Suprapubic skin (tissue), 4 donors: ENCODE data around the gene ATF3. TPM values are rescaled to one million over a fixed set of nuclear protein-coding genes. Genes with fewer than 3 reads are reported as not detected.

ENCODE experiments used
- DNase-seq, 2 donors: peaks; one replicate each; pipeline ENCODE4 v3.0.0-alpha.2; 2019; ENCODE audit warnings: low spot score in 2 of 2
- H3K27ac ChIP-seq: fragments of 200-600 bp; sonication (generic); one replicate; pipeline ENCODE4 v1.5.1; 2019
- H3K27me3 ChIP-seq: fragments of 200-600 bp; sonication (generic); one replicate; pipeline ENCODE4 v1.5.1; 2019
- H3K36me3 ChIP-seq: fragments of 200-600 bp; sonication (generic); one replicate; pipeline ENCODE4 v1.5.1; 2019
- H3K4me1 ChIP-seq: fragments of 200-600 bp; sonication (generic); one replicate; pipeline ENCODE4 v1.5.1; 2019
- H3K4me3 ChIP-seq: fragments of 200-600 bp; sonication (generic); one replicate; pipeline ENCODE4 v1.5.1; 2019; ENCODE audit warnings: mild to moderate bottlenecking
- H3K9me3 ChIP-seq: fragments of 200-600 bp; sonication (generic); one replicate; pipeline ENCODE4 v1.5.1; 2019
- EP300 ChIP-seq: sonication (generic); formaldehyde crosslinking; IDR thresholded peaks from one replicate; pipeline ENCODE4 v1.6.1; 2017; ENCODE audit warnings: antibody characterized with exemption
- POLR2A ChIP-seq, 2 donors: fragments of 450-650 bp; IDR thresholded peaks; one replicate each; pipeline ENCODE4 v1.6.1; 2017; ENCODE audit warnings: antibody characterized with exemption in 2 of 2, mild to moderate bottlenecking in 2 of 2, moderate library complexity in 2 of 2
- POLR2AphosphoS5 ChIP-seq, 3 donors: sonication (generic); formaldehyde crosslinking; IDR thresholded peaks; one replicate each; pipeline ENCODE4 v1.6.1; 2017; ENCODE audit warnings: antibody characterized with exemption in 3 of 3
- WGBS: methylation state at CpG from one replicate; pipeline ENCODE4 v1.1.5; 2018; 5-methylcytosine and 5-hydroxymethylcytosine counted together
- total RNA-seq, 4 donors: library from RNA; depleted of rRNA; stranded (reverse); fragments of >200 nt; gene quantifications; one replicate each; pipeline ENCODE4 v1.1.0, GENCODE V29; 2016
- TF ChIP-seq, protein P1 (sequence below), 2 donors: fragments of 200-600 bp in 1 of 2; fragments of 450-650 bp in 1 of 2; sonication (generic) in 1 of 2; IDR thresholded peaks; one replicate each; pipeline ENCODE4 v1.5.1; 2016 to 2019; ENCODE audit warnings: antibody characterized with exemption in 2 of 2, mild to moderate bottlenecking in 1 of 2, moderate library complexity in 1 of 2

ATF3 gene
- total RNA-seq, 4 donors from 2014 or later = 43.9 to 151 (median 84.1) TPM

- WGBS = 89% methylated on average over 8 of the region's 8 CpGs
Measured at GRCh38 chr1:212612041-212612961, 3.7 kb downstream of the ATF3 start.

GRCh38 chr1:212613440-212614335 is 5.1 kb downstream of the ATF3 start:
- Histone ChIP-seq H3K4me3 (no peak overlapping the region), H3K27ac (no peak overlapping the region), H3K36me3 (peaks cover 37% of the 10 kb centered on the region), H3K4me1 (peaks cover 14% of the 10 kb centered on the region), H3K9me3 (no peaks in the 10 kb centered on the region), H3K27me3 (no peaks in the 10 kb centered on the region)
- 88% methylated on average over 8 of the region's 8 CpGs for WGBS
- no peak for DNase-seq
- TF ChIP-seq EP300 (no peak), POLR2A (IDR thresholded peaks at IDR 0.05) (no peak), POLR2AphosphoS5 (IDR thresholded peaks at IDR 0.05) (no peak)
- TF ChIP-seq, protein P1, sequence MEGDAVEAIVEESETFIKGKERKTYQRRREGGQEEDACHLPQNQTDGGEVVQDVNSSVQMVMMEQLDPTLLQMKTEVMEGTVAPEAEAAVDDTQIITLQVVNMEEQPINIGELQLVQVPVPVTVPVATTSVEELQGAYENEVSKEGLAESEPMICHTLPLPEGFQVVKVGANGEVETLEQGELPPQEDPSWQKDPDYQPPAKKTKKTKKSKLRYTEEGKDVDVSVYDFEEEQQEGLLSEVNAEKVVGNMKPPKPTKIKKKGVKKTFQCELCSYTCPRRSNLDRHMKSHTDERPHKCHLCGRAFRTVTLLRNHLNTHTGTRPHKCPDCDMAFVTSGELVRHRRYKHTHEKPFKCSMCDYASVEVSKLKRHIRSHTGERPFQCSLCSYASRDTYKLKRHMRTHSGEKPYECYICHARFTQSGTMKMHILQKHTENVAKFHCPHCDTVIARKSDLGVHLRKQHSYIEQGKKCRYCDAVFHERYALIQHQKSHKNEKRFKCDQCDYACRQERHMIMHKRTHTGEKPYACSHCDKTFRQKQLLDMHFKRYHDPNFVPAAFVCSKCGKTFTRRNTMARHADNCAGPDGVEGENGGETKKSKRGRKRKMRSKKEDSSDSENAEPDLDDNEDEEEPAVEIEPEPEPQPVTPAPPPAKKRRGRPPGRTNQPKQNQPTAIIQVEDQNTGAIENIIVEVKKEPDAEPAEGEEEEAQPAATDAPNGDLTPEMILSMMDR (IDR thresholded peaks at IDR 0.05) = no peak

More at GRCh38 chr1:212612041-212612961, 3.7 kb downstream of the ATF3 start:
- no peak for TF ChIP-seq POLR2AphosphoS5 (IDR thresholded peaks at IDR 0.05)
- no peak for TF ChIP-seq POLR2A (IDR thresholded peaks at IDR 0.05)
- TF ChIP-seq, protein P1 (IDR thresholded peaks at IDR 0.05) = no peak
- no peak for TF ChIP-seq EP300
- peaks cover 25% of the 10 kb centered on the region for H3K36me3 ChIP-seq
- no peak overlapping the region for H3K27ac ChIP-seq
- no peaks in the 10 kb centered on the region for H3K9me3 ChIP-seq
- no peaks in the 10 kb centered on the region for H3K27me3 ChIP-seq
- peaks cover 20% of the 10 kb centered on the region for H3K4me1 ChIP-seq
- no peak overlapping the region for H3K4me3 ChIP-seq
- no peak for DNase-seq

GRCh38 chr1:212614453-212615200 is 6.1 kb downstream of the ATF3 start:
- Histone ChIP-seq H3K9me3 (no peaks in the 10 kb centered on the region), H3K4me3 (no peak overlapping the region), H3K27ac (no peak overlapping the region), H3K36me3 (peaks cover 46% of the 10 kb centered on the region), H3K4me1 (peaks cover 14% of the 10 kb centered on the region), H3K27me3 (no peaks in the 10 kb centered on the region)
- WGBS = 93% methylated on average over 5 of the region's 5 CpGs
- DNase-seq = no peak
- TF ChIP-seq, protein P1 (IDR thresholded peaks at IDR 0.05) = no peak
- no peak for TF ChIP-seq POLR2A (IDR thresholded peaks at IDR 0.05)
- TF ChIP-seq POLR2AphosphoS5 (IDR thresholded peaks at IDR 0.05) = no peak
- TF ChIP-seq EP300 = no peak

DNA sequence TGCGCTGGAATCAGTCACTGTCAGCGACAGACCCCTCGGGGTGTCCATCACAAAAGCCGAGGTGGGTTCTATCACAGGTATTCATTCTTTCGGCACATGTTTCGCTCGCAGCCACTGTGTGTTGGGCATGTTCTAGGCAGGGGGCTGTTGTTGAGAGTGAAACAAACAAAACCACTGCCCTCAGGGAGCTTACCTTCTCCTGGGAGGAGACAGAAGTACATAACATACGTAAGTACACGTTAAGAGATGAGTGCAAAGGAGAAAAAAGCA is 6.6 kb downstream of the ATF3 start:
- TF ChIP-seq, protein P1 (IDR thresholded peaks at IDR 0.05) = no peak
- TF ChIP-seq POLR2AphosphoS5 (IDR thresholded peaks at IDR 0.05) = no peak
- TF ChIP-seq EP300 = no peak
- no peak for TF ChIP-seq POLR2A (IDR thresholded peaks at IDR 0.05)
- H3K36me3 ChIP-seq = peaks cover 52% of the 10 kb centered on the region
- DNase-seq = no peak
- H3K4me3 ChIP-seq = no peak overlapping the region
- peaks cover 11% of the 10 kb centered on the region for H3K4me1 ChIP-seq
- 97% methylated on average over 9 of the region's 9 CpGs for WGBS
- H3K27me3 ChIP-seq = no peaks in the 10 kb centered on the region
- H3K27ac ChIP-seq = no peak overlapping the region
- no peaks in the 10 kb centered on the region for H3K9me3 ChIP-seq
